Measurements from ENCODE around the gene IL12A. TPM values are rescaled to one million over a fixed set of nuclear protein-coding genes. Genes with fewer than 3 reads are reported as not detected.

The IL12A gene
- total and polyA plus RNA-seq, 5 donors from 2014 or later, result 0.81 to 5.6 (median 1.9) TPM

GRCh38 chr3:160041465-160041864 lies 52.8 kb downstream of the IL12A start:
- Histone ChIP-seq H3K9me3 (ENCODE audit: control insufficient read depth in 2 of 2, low read length in 2 of 2) (peaks cover 12 to 14% of the 10 kb centered on the region in 2 experiments), H3K4me3 (ENCODE audit: low read depth, low read length) (no peak overlapping the region), H3K4me1 (ENCODE audit: control insufficient read depth, insufficient read depth, low read length, poor library complexity, severe bottlenecking) (peaks cover 6% of the 10 kb centered on the region), H3K27me3 (ENCODE audit: control insufficient read depth, insufficient read depth, low read length) (peaks cover 13% of the 10 kb centered on the region), H3K36me3 (ENCODE audit: control insufficient read depth, insufficient read depth, low read length) (no peaks in the 10 kb centered on the region), H3K27ac (ENCODE audit: insufficient read depth, low read length, poor library complexity, severe bottlenecking) (no peak overlapping the region)
- ATAC-seq (ENCODE audit: low read depth in 2 of 2), result no peak
- no peak for DNase-seq
- no peak overlapping the region for H3K4me3 Mint-ChIP-seq
- H3K9me3 Mint-ChIP-seq, result peaks cover 0 to 23% (median 6%) of the 10 kb centered on the region in 7 donors
- H3K4me1 Mint-ChIP-seq, result peaks cover 0 to 11% (median 1%) of the 10 kb centered on the region in 4 donors
- H3K36me3 Mint-ChIP-seq, result no peaks in the 10 kb centered on the region
- no peak overlapping the region for H3K27ac Mint-ChIP-seq
- peaks cover 44% of the 10 kb centered on the region for H3K27me3 Mint-ChIP-seq

DNA sequence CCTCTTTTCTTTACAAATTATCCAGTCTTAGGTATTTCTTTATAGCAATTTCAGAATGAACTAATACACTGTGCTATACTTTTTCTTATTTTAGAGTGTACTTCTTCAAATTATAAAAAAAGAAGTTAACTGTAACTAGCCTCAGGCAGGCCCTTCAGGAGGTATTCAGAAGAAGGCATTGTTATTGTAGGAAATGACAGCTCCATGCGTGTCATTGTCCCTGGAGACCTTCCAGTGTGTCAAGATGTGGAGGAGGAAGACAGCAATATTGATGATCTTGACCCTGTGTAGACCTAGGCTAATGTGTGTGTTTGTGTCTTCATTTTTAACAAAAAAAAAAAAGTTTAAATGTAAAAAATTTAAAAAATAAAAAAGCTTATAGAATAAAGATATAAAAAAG lies 55.5 kb downstream of the IL12A start:
- Mint-ChIP-seq H3K9me3 (peaks cover 0 to 23% (median 4%) of the 10 kb centered on the region in 7 donors), H3K36me3 (no peaks in the 10 kb centered on the region), H3K4me1 (peaks cover 0 to 4% (median under 1%) of the 10 kb centered on the region in 4 donors), H3K27me3 (peaks cover 25% of the 10 kb centered on the region), H3K4me3 (no peak overlapping the region), H3K27ac (no peak overlapping the region)
- ATAC-seq (ENCODE audit: low read depth in 2 of 2) (no peak), DNase-seq (no peak)
- no peak overlapping the region for H3K27ac ChIP-seq (ENCODE audit: insufficient read depth, low read length, poor library complexity, severe bottlenecking)
- peaks cover 12 to 14% of the 10 kb centered on the region in 2 experiments for H3K9me3 ChIP-seq (ENCODE audit: control insufficient read depth in 2 of 2, low read length in 2 of 2)
- no peaks in the 10 kb centered on the region for H3K36me3 ChIP-seq (ENCODE audit: control insufficient read depth, insufficient read depth, low read length)
- peaks cover 7% of the 10 kb centered on the region for H3K27me3 ChIP-seq (ENCODE audit: control insufficient read depth, insufficient read depth, low read length)
- H3K4me3 ChIP-seq (ENCODE audit: low read depth, low read length), result no peak overlapping the region
- H3K4me1 ChIP-seq (ENCODE audit: control insufficient read depth, insufficient read depth, low read length, poor library complexity, severe bottlenecking), result peaks cover 1% of the 10 kb centered on the region

Other genes with a start within 250 kb of the IL12A start
- not detected for gene SCHIP1, start 149.0 kb upstream of the IL12A start, total RNA-seq
- gene SCHIP1, start 149.0 kb upstream of the IL12A start, polyA plus RNA-seq, result not detected
- gene C3orf80, start 236.6 kb downstream of the IL12A start, total RNA-seq, result 0.15 TPM
- gene C3orf80, start 236.6 kb downstream of the IL12A start, polyA plus RNA-seq, result not detected

Measured in CD4-positive, CD25-positive, alpha-beta regulatory T cell (primary cell).